Panc1 (cell line): Measurements from ENCODE around the gene OXTR.

Experiments
- POLR2AphosphoS5 ChIP-seq: IDR thresholded peaks from 2 replicates; pipeline ENCODE4 v1.6.1; 2012; ENCODE audit warnings: mild to moderate bottlenecking, low read depth, low read length, moderate library complexity
- TF ChIP-seq, protein P1 (sequence below): fragments of 450-650 bp; IDR thresholded peaks from 2 replicates; pipeline ENCODE4 v1.5.1; 2017; ENCODE audit warnings: mild to moderate bottlenecking

DNA sequence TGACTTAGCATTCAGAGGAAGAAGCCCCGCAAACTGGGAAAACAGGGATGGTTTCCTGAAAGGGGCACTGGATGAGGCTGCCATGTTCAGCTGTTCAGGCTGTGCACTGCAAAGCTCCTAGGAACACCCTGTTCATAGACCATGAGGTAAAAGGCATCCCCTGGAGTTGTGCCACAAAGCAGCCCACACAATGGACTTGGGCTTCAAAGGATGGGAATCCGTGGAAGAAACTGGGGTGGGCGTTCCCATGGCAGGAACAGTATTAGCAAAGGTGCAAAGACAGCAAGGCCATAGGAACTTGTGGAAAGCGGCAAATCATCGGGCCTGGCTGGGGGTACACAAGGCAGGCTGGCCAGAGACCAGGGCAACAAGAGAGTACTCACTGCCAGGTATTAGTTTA lies 8.9 kb downstream of the OXTR start:
- TF ChIP-seq, protein P1, sequence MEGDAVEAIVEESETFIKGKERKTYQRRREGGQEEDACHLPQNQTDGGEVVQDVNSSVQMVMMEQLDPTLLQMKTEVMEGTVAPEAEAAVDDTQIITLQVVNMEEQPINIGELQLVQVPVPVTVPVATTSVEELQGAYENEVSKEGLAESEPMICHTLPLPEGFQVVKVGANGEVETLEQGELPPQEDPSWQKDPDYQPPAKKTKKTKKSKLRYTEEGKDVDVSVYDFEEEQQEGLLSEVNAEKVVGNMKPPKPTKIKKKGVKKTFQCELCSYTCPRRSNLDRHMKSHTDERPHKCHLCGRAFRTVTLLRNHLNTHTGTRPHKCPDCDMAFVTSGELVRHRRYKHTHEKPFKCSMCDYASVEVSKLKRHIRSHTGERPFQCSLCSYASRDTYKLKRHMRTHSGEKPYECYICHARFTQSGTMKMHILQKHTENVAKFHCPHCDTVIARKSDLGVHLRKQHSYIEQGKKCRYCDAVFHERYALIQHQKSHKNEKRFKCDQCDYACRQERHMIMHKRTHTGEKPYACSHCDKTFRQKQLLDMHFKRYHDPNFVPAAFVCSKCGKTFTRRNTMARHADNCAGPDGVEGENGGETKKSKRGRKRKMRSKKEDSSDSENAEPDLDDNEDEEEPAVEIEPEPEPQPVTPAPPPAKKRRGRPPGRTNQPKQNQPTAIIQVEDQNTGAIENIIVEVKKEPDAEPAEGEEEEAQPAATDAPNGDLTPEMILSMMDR = no peak
- no peak for TF ChIP-seq POLR2AphosphoS5
